NB4 (cell line): ENCODE measurements around the gene ANKS1A.

Experiments
- CTCF ChIP-seq: IDR thresholded peaks from one replicate; pipeline ENCODE4 v1.5.1; 2012; ENCODE audit warnings: low read depth, low read length
- POLR2A ChIP-seq: IDR thresholded peaks from 2 replicates; pipeline ENCODE4 v1.6.1; 2011; ENCODE audit warnings: mild to moderate bottlenecking; ENCODE audit not compliant: insufficient read length; ENCODE audit errors: extremely low read depth

- TF ChIP-seq CTCF, result no peak
- no peak for TF ChIP-seq POLR2A
These were observed 16.0 kb downstream of the ANKS1A start for GRCh38 chr6:34904990-34905613.
